Mesodermal cell (in vitro differentiated cells): Measurements from ENCODE around the gene PEX3.
A peak's percentile ranks its signal among the peaks of the same experiment; 100 is the strongest.
"Not testable (repeated sequence)": the region's sequence is repeated elsewhere in the genome, so short reads cannot be mapped to it uniquely, and the experiment has no call there.

ENCODE experiments used
- H3K27ac ChIP-seq: 2 replicates; pipeline ENCODE4 v1.7.0; 2013; ENCODE audit warnings: mild to moderate bottlenecking, low read depth, low read length, moderate library complexity; ENCODE audit not compliant: severe bottlenecking
- H3K36me3 ChIP-seq: 2 replicates; pipeline ENCODE4 v1.7.1; 2013; ENCODE audit warnings: mild to moderate bottlenecking, low read length, moderate library complexity; ENCODE audit not compliant: control insufficient read depth, insufficient read depth
- H3K4me1 ChIP-seq: one replicate; pipeline ENCODE4 v1.7.1; 2013; ENCODE audit warnings: mild to moderate bottlenecking, low read length; ENCODE audit not compliant: insufficient read depth, control insufficient read depth, poor library complexity, severe bottlenecking
- H3K4me3 ChIP-seq: 2 replicates; pipeline ENCODE4 v1.7.0; 2013; ENCODE audit warnings: low read length, control low read depth, mild to moderate bottlenecking; ENCODE audit not compliant: insufficient read depth, poor library complexity, severe bottlenecking; ENCODE audit errors: extremely low read depth
- H3K9me3 ChIP-seq: 2 replicates; pipeline ENCODE4 v1.7.1; 2013; ENCODE audit warnings: mild to moderate bottlenecking, low read length, moderate library complexity; ENCODE audit not compliant: control insufficient read depth
- WGBS, 2 experiments: methylation state at CpG; one replicate each; pipeline ENCODE4 v1.1.5; 2013; ENCODE audit warnings: missing lambda C conversion rate in 2 of 2; ENCODE audit not compliant: insufficient coverage in 2 of 2; 5-methylcytosine and 5-hydroxymethylcytosine counted together

PEX3 gene

GRCh38 chr6:143506199-143506598, 55.6 kb downstream of the PEX3 start:
- Histone ChIP-seq H3K4me1 (no peaks in the 10 kb centered on the region), H3K9me3 (no peaks in the 10 kb centered on the region), H3K4me3 (no peak overlapping the region), H3K27ac (no peak overlapping the region), H3K36me3 (peaks cover 44% of the 10 kb centered on the region)
- WGBS, 2 experiments: 96 to 100% methylated on average over 2 to 4 of the region's 6 CpGs

GRCh38 chr6:143506620-143507019, 56.0 kb downstream of the PEX3 start:
- WGBS, 2 experiments: 92 to 100% methylated on average over 1 to 2 of the region's 2 CpGs
- Histone ChIP-seq H3K27ac (no peak overlapping the region), H3K4me3 (no peak overlapping the region), H3K9me3 (no peaks in the 10 kb centered on the region), H3K36me3 (peaks cover 44% of the 10 kb centered on the region), H3K4me1 (no peaks in the 10 kb centered on the region)

GRCh38 chr6:143507358-143508145, 56.9 kb downstream of the PEX3 start:
- no peaks in the 10 kb centered on the region for H3K4me1 ChIP-seq
- H3K27ac ChIP-seq: no peak overlapping the region
- H3K4me3 ChIP-seq: no peak overlapping the region
- 83 to 100% methylated on average over 1 of the region's 6 CpGs for WGBS, 2 experiments
- no peaks in the 10 kb centered on the region for H3K9me3 ChIP-seq
- H3K36me3 ChIP-seq: peaks cover 36% of the 10 kb centered on the region

GRCh38 chr6:143510326-143510725, 59.7 kb downstream of the PEX3 start:
- H3K36me3 ChIP-seq: peaks cover 22% of the 10 kb centered on the region
- H3K27ac ChIP-seq, H3K4me1 ChIP-seq, H3K9me3 ChIP-seq: not testable (repeated sequence)
- peak overlapping the region; percentile 64 for H3K4me3 ChIP-seq
- 94 to 100% methylated on average over 5 of the region's 13 CpGs for WGBS, 2 experiments

- Histone ChIP-seq H3K4me3 (peak within 1 kb of the TSS; percentile 64), H3K4me1 (no peaks in the 10 kb centered on the region), H3K36me3 (peaks cover 13% of the 10 kb centered on the region), H3K9me3 (no peaks in the 10 kb centered on the region), H3K27ac (peak within 1 kb of the TSS; percentile 79)
- 3 to 6% methylated on average over 51 to 62 of the region's 63 CpGs for WGBS, 2 experiments
These were observed 60.6 kb downstream of the PEX3 start, which contains the start of gene FUCA2 for GRCh38 chr6:143510991-143511891. FUCA2 (minus strand) TSS chr6:143511720; CDS start chr6:143511634, 86 bp downstream.

- Histone ChIP-seq H3K4me3 (no peak overlapping the region), H3K36me3 (no peaks in the 10 kb centered on the region), H3K9me3 (no peaks in the 10 kb centered on the region), H3K4me1 (no peaks in the 10 kb centered on the region), H3K27ac (no peak overlapping the region)
- 42 to 44% methylated on average over 4 of the region's 4 CpGs for WGBS, 2 experiments
These were observed 62.8 kb downstream of the PEX3 start for GRCh38 chr6:143513410-143513809.

GRCh38 chr6:143515061-143515760, 64.6 kb downstream of the PEX3 start:
- Histone ChIP-seq H3K4me1 (no peaks in the 10 kb centered on the region), H3K9me3 (no peaks in the 10 kb centered on the region), H3K27ac (no peak overlapping the region), H3K4me3 (no peak overlapping the region), H3K36me3 (no peaks in the 10 kb centered on the region)
- WGBS, 2 experiments: 87 to 89% methylated on average over 9 to 11 of the region's 12 CpGs

GRCh38 chr6:143515766-143516355, 65.3 kb downstream of the PEX3 start:
- H3K9me3 ChIP-seq: no peaks in the 10 kb centered on the region
- WGBS, 2 experiments: 85 to 88% methylated on average over 6 of the region's 7 CpGs
- no peaks in the 10 kb centered on the region for H3K36me3 ChIP-seq
- H3K4me1 ChIP-seq: no peaks in the 10 kb centered on the region
- H3K27ac ChIP-seq: no peak overlapping the region
- no peak overlapping the region for H3K4me3 ChIP-seq

GRCh38 chr6:143516690-143517446, 66.3 kb downstream of the PEX3 start:
- Histone ChIP-seq H3K4me1 (no peaks in the 10 kb centered on the region), H3K36me3 (no peaks in the 10 kb centered on the region), H3K9me3 (no peaks in the 10 kb centered on the region), H3K27ac (no peak overlapping the region), H3K4me3 (no peak overlapping the region)
- WGBS, 2 experiments: 67 to 93% methylated on average over 1 of the region's 2 CpGs

GRCh38 chr6:143517447-143517773, 66.8 kb downstream of the PEX3 start:
- Histone ChIP-seq H3K9me3 (no peaks in the 10 kb centered on the region), H3K36me3 (no peaks in the 10 kb centered on the region), H3K4me3 (no peak overlapping the region), H3K4me1 (no peaks in the 10 kb centered on the region), H3K27ac (no peak overlapping the region)
- WGBS, 2 experiments: 40 to 46% methylated on average over 1 to 2 of the region's 3 CpGs
